Natural killer cell (primary cell): Measurements from ENCODE around the gene CHCHD3. TPM values are rescaled to one million over a fixed set of nuclear protein-coding genes. Genes with fewer than 3 reads are reported as not detected.

Source experiments
- ATAC-seq, 3 donors: fragments of 150-1000 bp in 2 of 3; fragments of 200-7000 bp in 1 of 3; cut with Tn5 transposase; 1 replicate in 1 of 3; 2 replicates in 2 of 3; pipeline ENCODE4 v1.10.0; 2021; ENCODE audit warnings: mild to moderate bottlenecking in 2 of 3, moderate library complexity in 2 of 3
- DNase-seq, 2 donors: peaks; one replicate each; pipeline versions ENCODE4 v3.0.0 to v3.0.0-alpha.2; 2013 to 2021; ENCODE audit warnings: mixed read lengths in 1 of 2
- H3K27ac ChIP-seq: one replicate; pipeline ENCODE4 v1.5.1; 2013; ENCODE audit warnings: mild to moderate bottlenecking, low read length
- H3K27me3 ChIP-seq: one replicate; pipeline ENCODE4 v1.6.1; 2013; ENCODE audit warnings: low read length; ENCODE audit not compliant: control insufficient read depth, insufficient read depth
- H3K36me3 ChIP-seq: one replicate; pipeline ENCODE4 v1.6.1; 2013; ENCODE audit warnings: low read length; ENCODE audit not compliant: control insufficient read depth, insufficient read depth
- H3K4me1 ChIP-seq: one replicate; pipeline ENCODE4 v1.6.1; 2013; ENCODE audit warnings: low read length; ENCODE audit not compliant: control insufficient read depth, insufficient read depth
- H3K4me3 ChIP-seq: one replicate; pipeline ENCODE4 v1.5.1; 2013; ENCODE audit warnings: low read length
- H3K9me3 ChIP-seq: one replicate; pipeline ENCODE4 v1.6.1; 2013; ENCODE audit warnings: low read length; ENCODE audit not compliant: control insufficient read depth, insufficient read depth
- H3K27ac Mint-ChIP-seq, 2 donors: one replicate each; pipeline ENCODE4 v1.8.0; 2022; ENCODE audit warnings: mild to moderate bottlenecking in 2 of 2, mixed read lengths in 2 of 2, moderate library complexity in 1 of 2
- H3K27me3 Mint-ChIP-seq, 2 donors: one replicate each; pipeline ENCODE4 v1.8.0; 2022; ENCODE audit warnings: low read depth in 2 of 2, mixed read lengths in 2 of 2
- H3K36me3 Mint-ChIP-seq: one replicate; pipeline ENCODE4 v1.8.0; 2022; ENCODE audit warnings: mixed read lengths
- H3K4me1 Mint-ChIP-seq, 2 donors: one replicate each; pipeline ENCODE4 v1.8.0; 2022; ENCODE audit warnings: mixed read lengths in 2 of 2
- H3K4me3 Mint-ChIP-seq: one replicate; pipeline ENCODE4 v1.8.0; 2022; ENCODE audit warnings: mild to moderate bottlenecking, moderate library complexity, mixed read lengths
- H3K9me3 Mint-ChIP-seq, 2 donors: one replicate each; pipeline ENCODE4 v1.8.0; 2022; ENCODE audit warnings: mixed read lengths in 2 of 2
- CTCF ChIP-seq: fragments of 200-600 bp; IDR thresholded peaks from one replicate; pipeline ENCODE4 v1.8.0; 2022; ENCODE audit warnings: antibody characterized with exemption
- WGBS: methylation state at CpG from one replicate; pipeline ENCODE4 v1.1.7; 2013; ENCODE audit warnings: missing lambda C conversion rate; ENCODE audit not compliant: insufficient coverage; 5-methylcytosine and 5-hydroxymethylcytosine counted together
- intact Hi-C: fragments of 100-400 bp; cut with micrococcal nuclease; formaldehyde crosslinking; loops from one replicate; pipeline ENCODE4 v1.14.2; 2022
- total RNA-seq, 4 donors: library from RNA; stranded (reverse); fragments of 120-200 nt in 1 of 4; gene quantifications; one replicate each; pipeline versions ENCODE4 v1.2.3 to v1.2.4, GENCODE V29; 2013 to 2022

Gene CHCHD3
- total RNA-seq, 3 donors from 2014 or later (not counting 1 experiment from before 2014, with no cell fraction given) = 35.2 to 41.0 (median 35.9) TPM

- DNase-seq (no peak), ATAC-seq (no peak)
- Mint-ChIP-seq H3K27me3 (no peaks in the 10 kb centered on the region), H3K27ac (no peak overlapping the region), H3K4me3 (no peak overlapping the region), H3K4me1 (peaks cover 6% of the 10 kb centered on the region in 2 donors), H3K9me3 (no peaks in the 10 kb centered on the region), H3K36me3 (peaks cover 14% of the 10 kb centered on the region)
- Histone ChIP-seq H3K27ac (no peak overlapping the region), H3K36me3 (peaks cover 2% of the 10 kb centered on the region), H3K9me3 (no peaks in the 10 kb centered on the region), H3K4me3 (no peak overlapping the region), H3K27me3 (no peaks in the 10 kb centered on the region), H3K4me1 (no peaks in the 10 kb centered on the region)
- intact Hi-C loops = no loop called here
- no peak for TF ChIP-seq CTCF
- WGBS = no CpG with 5 or more reads among the region's 1 CpG
Observed at GRCh38 chr7:132840199-132840598, 241.7 kb downstream of the CHCHD3 start.

GRCh38 chr7:132838313-132838712, 243.6 kb downstream of the CHCHD3 start:
- DNase-seq (no peak), ATAC-seq (no peak)
- no CpG with 5 or more reads among the region's 3 CpGs for WGBS
- H3K36me3 ChIP-seq = peaks cover 2% of the 10 kb centered on the region
- no peak for TF ChIP-seq CTCF
- H3K27me3 ChIP-seq = no peaks in the 10 kb centered on the region
- intact Hi-C loops = no loop called here
- H3K4me1 ChIP-seq = no peaks in the 10 kb centered on the region
- peaks cover 6% of the 10 kb centered on the region in 2 donors for H3K4me1 Mint-ChIP-seq
- H3K27me3 Mint-ChIP-seq = no peaks in the 10 kb centered on the region
- H3K27ac Mint-ChIP-seq = no peak overlapping the region
- H3K36me3 Mint-ChIP-seq = peaks cover 14% of the 10 kb centered on the region
- no peaks in the 10 kb centered on the region for H3K9me3 ChIP-seq
- H3K4me3 ChIP-seq = no peak overlapping the region
- no peak overlapping the region for H3K4me3 Mint-ChIP-seq
- H3K27ac ChIP-seq = no peak overlapping the region
- H3K9me3 Mint-ChIP-seq = no peaks in the 10 kb centered on the region

GRCh38 chr7:132837529-132837928, 244.4 kb downstream of the CHCHD3 start:
- Mint-ChIP-seq H3K4me3 (no peak overlapping the region), H3K4me1 (peaks cover 1 to 6% of the 10 kb centered on the region in 2 donors), H3K36me3 (peaks cover 14% of the 10 kb centered on the region), H3K9me3 (no peaks in the 10 kb centered on the region), H3K27me3 (no peaks in the 10 kb centered on the region), H3K27ac (no peak overlapping the region)
- intact Hi-C loops = no loop called here
- ATAC-seq (no peak), DNase-seq (no peak)
- peaks cover 2% of the 10 kb centered on the region for H3K36me3 ChIP-seq
- no peaks in the 10 kb centered on the region for H3K27me3 ChIP-seq
- no peak for TF ChIP-seq CTCF
- no peaks in the 10 kb centered on the region for H3K4me1 ChIP-seq
- no peaks in the 10 kb centered on the region for H3K9me3 ChIP-seq
- no peak overlapping the region for H3K27ac ChIP-seq
- WGBS = 100% methylated on average over 1 of the region's 3 CpGs
- H3K4me3 ChIP-seq = no peak overlapping the region

GRCh38 chr7:132836746-132837145, 245.1 kb downstream of the CHCHD3 start:
- no peaks in the 10 kb centered on the region for H3K27me3 Mint-ChIP-seq
- no peak for TF ChIP-seq CTCF

More at GRCh38 chr7:132836746-132837145, 245.1 kb downstream of the CHCHD3 start:
- H3K36me3 ChIP-seq = peaks cover 2% of the 10 kb centered on the region
- no peaks in the 10 kb centered on the region for H3K27me3 ChIP-seq
- no peak overlapping the region for H3K27ac Mint-ChIP-seq
- H3K36me3 Mint-ChIP-seq = peaks cover 14% of the 10 kb centered on the region
- peaks cover 0 to 6% of the 10 kb centered on the region in 2 donors for H3K4me1 Mint-ChIP-seq
- no peak overlapping the region for H3K27ac ChIP-seq
- H3K4me3 ChIP-seq = no peak overlapping the region
- no peaks in the 10 kb centered on the region for H3K9me3 Mint-ChIP-seq
- no peak overlapping the region for H3K4me3 Mint-ChIP-seq
- DNase-seq = no peak
- no peaks in the 10 kb centered on the region for H3K9me3 ChIP-seq
- no peaks in the 10 kb centered on the region for H3K4me1 ChIP-seq
- 89% methylated on average over 1 of the region's 1 CpG for WGBS
- ATAC-seq = no peak
- intact Hi-C loops = no loop called here
